UCSD-AML1 (cell line): ENCODE measurements around the gene ZFP36.
"Not testable (repeated sequence)": the region's sequence is repeated elsewhere in the genome, so short reads cannot be mapped to it uniquely, and the experiment has no call there.

Experiments
- DNase-seq: peaks from one replicate; lab custom pipeline; 2025; ENCODE audit not compliant: unreplicated experiment; lab: John Stamatoyannopoulos, UW

ZFP36 gene

GRCh38 chr19:39444598-39445195 lies 38.0 kb downstream of the ZFP36 start:
- DNase-seq: no peak

GRCh38 chr19:39445196-39446111 lies 38.8 kb downstream of the ZFP36 start, which contains the start of gene SUPT5H:
Gene SUPT5H, plus strand, starts transcription at chr19:39445582. Its CDS starts 309 bp downstream, at chr19:39445891.
- DNase-seq: peak; percentile 95

- DNase-seq: no peak
Measured at GRCh38 chr19:39446365-39447084, 39.9 kb downstream of the ZFP36 start.

- DNase-seq: no peak
Measured at GRCh38 chr19:39448271-39448670, 41.6 kb downstream of the ZFP36 start.

- no peak for DNase-seq
Measured at GRCh38 chr19:39449116-39449797, 42.6 kb downstream of the ZFP36 start.

GRCh38 chr19:39451257-39451656 lies 44.6 kb downstream of the ZFP36 start:
- not testable (repeated sequence) for DNase-seq
